Measurements from ENCODE around the gene RHOBTB3. TPM values are rescaled to one million over a fixed set of nuclear protein-coding genes. Genes with fewer than 3 reads are reported as not detected.

The RHOBTB3 gene
- total RNA-seq, 1 experiment from 2014 or later: 85.6 TPM

GRCh38 chr5:95697781-95698681, 33.1 kb upstream of the RHOBTB3 start:
- Histone ChIP-seq H3K9me3 (no peaks in the 10 kb centered on the region), H3K4me1 (peaks cover 25% of the 10 kb centered on the region), H3K4me3 (ENCODE audit: low read depth, low read length) (no peak overlapping the region), H3K27me3 (replicated peaks; ENCODE audit: control insufficient read depth, insufficient read depth, low read length) (no peaks in the 10 kb centered on the region), H3K36me3 (ENCODE audit: control insufficient read depth, insufficient read depth, low read length) (no peaks in the 10 kb centered on the region)
- POLR2A ChIA-PET: interaction anchor here (1.1 kb wide), 2 partner anchors 33 to 51 kb away, joined by 3 read pairs; partner anchors contain the start of genes RFESD and RHOBTB3
- no peak overlapping the region for H3K4me3 Mint-ChIP-seq (ENCODE audit: unreplicated experiment)
- peak overlapping the region; percentile 17 for H3K27ac Mint-ChIP-seq (ENCODE audit: unreplicated experiment)
- no peaks in the 10 kb centered on the region for H3K9me3 Mint-ChIP-seq (ENCODE audit: unreplicated experiment)
- CTCF ChIA-PET: interaction anchor here (0.9 kb wide), 1 partner anchor 30 kb away, joined by 3 read pairs; no protein-coding TSS in a partner anchor
- no TSS peak for BruUV-seq (replicated peaks)
- intact Hi-C loops (cut with micrococcal nuclease; ENCODE audit: unreplicated experiment): loop anchor here (1.0 to 2.0 kb wide), 2 partner anchors 15 to 30 kb away; no protein-coding TSS in a partner anchor
- H3K36me3 Mint-ChIP-seq (ENCODE audit: insufficient read depth, unreplicated experiment): no peaks in the 10 kb centered on the region
- H3K4me1 Mint-ChIP-seq (ENCODE audit: low read depth, unreplicated experiment): peaks cover 10% of the 10 kb centered on the region
- no peaks in the 10 kb centered on the region for H3K27me3 Mint-ChIP-seq (ENCODE audit: insufficient read depth, unreplicated experiment)
- DNase-seq: peak; percentile 51 to 65
- TF ChIP-seq CTCF (IDR thresholded peaks at IDR 0.05; ENCODE audit: insufficient read depth in 1 of 2, low read depth in 1 of 2, low read length in 1 of 2, severe bottlenecking in 1 of 2, unreplicated experiment in 1 of 2): no peak

GRCh38 chr5:95699337-95699736, 31.8 kb upstream of the RHOBTB3 start:
- H3K36me3 ChIP-seq (ENCODE audit: control insufficient read depth, insufficient read depth, low read length): no peaks in the 10 kb centered on the region
- ChIA-PET CTCF (no interaction called here), POLR2A (no interaction called here)
- H3K4me1 ChIP-seq: peaks cover 25% of the 10 kb centered on the region
- Mint-ChIP-seq H3K4me3 (ENCODE audit: unreplicated experiment) (no peak overlapping the region), H3K27ac (ENCODE audit: unreplicated experiment) (no peak overlapping the region), H3K9me3 (ENCODE audit: unreplicated experiment) (no peaks in the 10 kb centered on the region), H3K36me3 (ENCODE audit: insufficient read depth, unreplicated experiment) (no peaks in the 10 kb centered on the region), H3K4me1 (ENCODE audit: low read depth, unreplicated experiment) (peaks cover 10% of the 10 kb centered on the region), H3K27me3 (ENCODE audit: insufficient read depth, unreplicated experiment) (no peaks in the 10 kb centered on the region)
- no peak overlapping the region for H3K4me3 ChIP-seq (ENCODE audit: low read depth, low read length)
- no peaks in the 10 kb centered on the region for H3K27me3 ChIP-seq (replicated peaks; ENCODE audit: control insufficient read depth, insufficient read depth, low read length)
- no peaks in the 10 kb centered on the region for H3K9me3 ChIP-seq
- DNase-seq: no peak
- no TSS peak for BruUV-seq (replicated peaks)
- TF ChIP-seq CTCF (IDR thresholded peaks at IDR 0.05; ENCODE audit: insufficient read depth in 1 of 2, low read depth in 1 of 2, low read length in 1 of 2, severe bottlenecking in 1 of 2, unreplicated experiment in 1 of 2): no peak
- intact Hi-C loops (cut with micrococcal nuclease; ENCODE audit: unreplicated experiment): loop anchor here (2.0 kb wide), 1 partner anchor 13 kb away; no protein-coding TSS in a partner anchor

DNA sequence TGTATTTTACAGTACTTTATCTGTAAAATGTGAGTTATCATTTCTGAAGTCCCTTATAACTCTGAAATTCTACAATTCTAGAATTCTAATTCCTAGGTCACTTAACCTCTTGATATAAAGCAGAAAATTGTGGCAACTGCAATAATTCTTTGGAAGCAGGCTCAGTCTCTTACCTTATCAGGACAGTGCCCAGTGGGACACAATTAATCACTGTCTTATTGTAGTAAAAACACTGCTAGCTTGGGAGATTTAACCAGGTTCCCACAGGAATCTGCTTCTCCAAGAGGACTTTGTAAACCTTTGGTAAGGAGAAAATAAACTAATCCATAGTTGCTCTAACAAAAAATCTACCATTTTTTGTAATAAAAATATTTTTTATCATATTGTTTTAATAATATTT, 30.1 kb upstream of the RHOBTB3 start:
- BruUV-seq (replicated peaks): no TSS peak
- ChIA-PET CTCF (no interaction called here), POLR2A (no interaction called here)
- Histone ChIP-seq H3K4me1 (peaks cover 25% of the 10 kb centered on the region), H3K4me3 (ENCODE audit: low read depth, low read length) (no peak overlapping the region), H3K27me3 (replicated peaks; ENCODE audit: control insufficient read depth, insufficient read depth, low read length) (no peaks in the 10 kb centered on the region), H3K36me3 (ENCODE audit: control insufficient read depth, insufficient read depth, low read length) (no peaks in the 10 kb centered on the region), H3K9me3 (no peaks in the 10 kb centered on the region; the same call in 1 of the 2 replicates)
- no peak overlapping the region for H3K4me3 Mint-ChIP-seq (ENCODE audit: unreplicated experiment)
- intact Hi-C loops (cut with micrococcal nuclease; ENCODE audit: unreplicated experiment): no loop called here
- no peaks in the 10 kb centered on the region for H3K9me3 Mint-ChIP-seq (ENCODE audit: unreplicated experiment)
- no peak overlapping the region for H3K27ac Mint-ChIP-seq (ENCODE audit: unreplicated experiment)
- peaks cover 10% of the 10 kb centered on the region for H3K4me1 Mint-ChIP-seq (ENCODE audit: low read depth, unreplicated experiment)
- TF ChIP-seq CTCF (IDR thresholded peaks at IDR 0.05; ENCODE audit: insufficient read depth in 1 of 2, low read depth in 1 of 2, low read length in 1 of 2, severe bottlenecking in 1 of 2, unreplicated experiment in 1 of 2): no peak
- no peaks in the 10 kb centered on the region for H3K27me3 Mint-ChIP-seq (ENCODE audit: insufficient read depth, unreplicated experiment)
- no peaks in the 10 kb centered on the region for H3K36me3 Mint-ChIP-seq (ENCODE audit: insufficient read depth, unreplicated experiment)
- DNase-seq: no peak
